Activated CD4-positive, alpha-beta T cell treated with anti-CD3 and anti-CD28 coated beads, Interleukin-2, amount 50 U/mL, for 24 hours (primary cell): ENCODE measurements around the gene HSD17B1.

Experiments
- DNase-seq, 2 donors: peaks; one replicate each; pipeline ENCODE4 v3.0.0-alpha.2; 2020; ENCODE audit warnings: low read depth in 1 of 2, low spot score in 1 of 2

Gene HSD17B1

DNA sequence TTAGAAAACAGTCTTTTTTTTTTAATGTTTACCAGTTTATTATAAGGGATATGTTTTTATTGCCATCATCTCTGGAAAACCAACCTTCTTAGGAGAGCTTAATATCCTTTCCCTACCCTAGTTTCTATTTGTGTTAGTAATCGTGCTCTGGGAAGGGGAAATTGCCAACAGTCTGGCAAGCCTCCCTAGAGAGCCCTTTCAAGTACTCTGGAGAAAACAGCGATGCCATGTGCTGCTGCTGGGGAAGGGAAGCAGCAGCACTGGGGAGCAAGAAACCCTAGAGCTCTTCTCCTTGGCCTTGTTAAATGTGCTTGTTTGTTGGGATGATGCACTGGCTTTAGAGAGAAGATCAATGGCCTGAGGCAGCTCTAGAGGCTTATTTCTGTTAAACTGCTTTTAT lies 46.2 kb downstream of the HSD17B1 start:
- DNase-seq = no peak

DNA sequence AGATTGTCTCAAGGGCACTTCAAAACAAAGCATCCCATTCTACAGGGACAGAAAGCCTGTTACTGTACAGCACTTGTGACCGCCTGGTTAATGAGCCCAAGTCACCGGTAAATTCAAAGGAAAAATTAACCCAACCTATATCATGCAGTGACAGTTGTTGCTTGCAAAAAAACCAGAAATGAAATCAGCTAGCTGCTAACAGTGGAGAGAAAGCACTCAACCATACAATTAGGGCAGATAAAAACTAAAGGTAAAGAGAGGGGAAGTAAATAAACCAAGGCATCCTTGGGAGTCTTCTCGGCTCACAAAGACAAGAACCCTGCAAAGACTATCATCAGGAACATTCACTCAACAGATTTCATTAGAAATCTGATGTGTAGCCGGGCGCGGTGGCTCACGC lies 50.6 kb downstream of the HSD17B1 start:
- DNase-seq = no peak
